Measurements from ENCODE around the gene FAM151A. TPM values are rescaled to one million over a fixed set of nuclear protein-coding genes. Genes with fewer than 3 reads are reported as not detected.
"Not testable (repeated sequence)": the region's sequence is repeated elsewhere in the genome, so short reads cannot be mapped to it uniquely, and the experiment has no call there.

The FAM151A gene
- total RNA-seq, 1 donor: not detected

DNA sequence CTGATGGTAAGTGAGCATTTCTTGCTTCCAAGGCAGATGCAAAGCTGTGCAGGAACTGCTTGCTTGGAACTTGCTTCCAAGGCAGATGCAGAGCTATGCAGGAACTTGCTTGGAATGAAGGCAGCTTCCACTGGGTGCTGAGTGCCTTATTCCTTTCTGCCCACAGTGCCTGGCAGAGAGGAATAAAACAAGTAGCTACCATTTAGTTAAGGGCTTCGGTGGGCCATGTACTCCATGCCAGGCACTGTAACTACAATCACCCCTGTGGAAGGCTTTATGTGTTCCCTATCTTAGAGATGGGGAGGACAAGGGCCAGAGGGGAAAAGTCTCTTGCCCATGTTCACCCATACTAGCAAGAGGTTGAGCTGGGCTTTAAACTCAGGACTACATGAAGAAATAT is 26.6 kb upstream of the FAM151A start:
- TF ChIP-seq, protein P1, sequence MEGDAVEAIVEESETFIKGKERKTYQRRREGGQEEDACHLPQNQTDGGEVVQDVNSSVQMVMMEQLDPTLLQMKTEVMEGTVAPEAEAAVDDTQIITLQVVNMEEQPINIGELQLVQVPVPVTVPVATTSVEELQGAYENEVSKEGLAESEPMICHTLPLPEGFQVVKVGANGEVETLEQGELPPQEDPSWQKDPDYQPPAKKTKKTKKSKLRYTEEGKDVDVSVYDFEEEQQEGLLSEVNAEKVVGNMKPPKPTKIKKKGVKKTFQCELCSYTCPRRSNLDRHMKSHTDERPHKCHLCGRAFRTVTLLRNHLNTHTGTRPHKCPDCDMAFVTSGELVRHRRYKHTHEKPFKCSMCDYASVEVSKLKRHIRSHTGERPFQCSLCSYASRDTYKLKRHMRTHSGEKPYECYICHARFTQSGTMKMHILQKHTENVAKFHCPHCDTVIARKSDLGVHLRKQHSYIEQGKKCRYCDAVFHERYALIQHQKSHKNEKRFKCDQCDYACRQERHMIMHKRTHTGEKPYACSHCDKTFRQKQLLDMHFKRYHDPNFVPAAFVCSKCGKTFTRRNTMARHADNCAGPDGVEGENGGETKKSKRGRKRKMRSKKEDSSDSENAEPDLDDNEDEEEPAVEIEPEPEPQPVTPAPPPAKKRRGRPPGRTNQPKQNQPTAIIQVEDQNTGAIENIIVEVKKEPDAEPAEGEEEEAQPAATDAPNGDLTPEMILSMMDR (IDR thresholded peaks at IDR 0.05; ENCODE audit: insufficient read depth, low read depth, low read length): no peak
- DNase-seq (ENCODE audit: low read depth): no peak
- H3K4me3 ChIP-seq (ENCODE audit: low read depth, low read length): no peak overlapping the region

DNA sequence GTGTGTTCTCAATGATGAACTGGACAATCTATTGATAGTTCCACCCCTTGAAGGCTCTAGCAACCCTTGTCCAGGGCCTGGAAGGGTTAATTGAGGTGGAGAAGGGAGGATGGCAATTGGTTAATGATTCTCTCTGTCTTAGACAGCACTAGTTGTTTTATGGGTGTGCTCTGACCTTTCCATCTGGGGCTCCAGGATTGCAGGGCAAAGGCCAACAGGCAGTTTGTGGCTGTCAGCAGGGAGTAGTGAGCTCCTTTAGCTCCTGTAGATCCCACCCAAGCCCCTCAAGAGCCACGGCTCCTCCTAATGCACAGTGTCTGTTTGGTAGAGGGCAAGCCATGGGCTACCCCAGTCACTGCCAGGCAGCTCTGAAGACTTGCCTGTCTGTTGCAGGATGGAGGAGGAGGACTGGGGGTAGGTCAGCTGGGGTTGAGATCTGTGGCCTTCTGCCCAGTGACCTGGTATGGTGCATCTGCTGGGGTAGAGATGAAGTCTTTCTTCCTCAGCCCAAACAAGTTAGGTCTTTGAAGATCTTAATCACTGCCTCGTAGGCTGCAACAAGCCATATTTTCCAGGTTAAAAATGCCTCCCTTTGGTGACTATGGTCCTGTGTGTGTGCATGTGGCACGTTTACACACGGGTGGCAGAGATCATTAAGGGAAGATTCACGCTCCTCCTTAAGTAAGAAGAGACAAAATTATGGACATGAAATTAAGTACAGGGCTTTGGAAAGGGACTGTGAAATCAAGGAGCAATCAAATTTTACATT is 26.0 kb upstream of the FAM151A start:
- DNase-seq (ENCODE audit: low read depth): no peak
- no peak overlapping the region for H3K4me3 ChIP-seq (ENCODE audit: low read depth, low read length)
- TF ChIP-seq, protein P1 (IDR thresholded peaks at IDR 0.05; ENCODE audit: insufficient read depth, low read depth, low read length): no peak

DNA sequence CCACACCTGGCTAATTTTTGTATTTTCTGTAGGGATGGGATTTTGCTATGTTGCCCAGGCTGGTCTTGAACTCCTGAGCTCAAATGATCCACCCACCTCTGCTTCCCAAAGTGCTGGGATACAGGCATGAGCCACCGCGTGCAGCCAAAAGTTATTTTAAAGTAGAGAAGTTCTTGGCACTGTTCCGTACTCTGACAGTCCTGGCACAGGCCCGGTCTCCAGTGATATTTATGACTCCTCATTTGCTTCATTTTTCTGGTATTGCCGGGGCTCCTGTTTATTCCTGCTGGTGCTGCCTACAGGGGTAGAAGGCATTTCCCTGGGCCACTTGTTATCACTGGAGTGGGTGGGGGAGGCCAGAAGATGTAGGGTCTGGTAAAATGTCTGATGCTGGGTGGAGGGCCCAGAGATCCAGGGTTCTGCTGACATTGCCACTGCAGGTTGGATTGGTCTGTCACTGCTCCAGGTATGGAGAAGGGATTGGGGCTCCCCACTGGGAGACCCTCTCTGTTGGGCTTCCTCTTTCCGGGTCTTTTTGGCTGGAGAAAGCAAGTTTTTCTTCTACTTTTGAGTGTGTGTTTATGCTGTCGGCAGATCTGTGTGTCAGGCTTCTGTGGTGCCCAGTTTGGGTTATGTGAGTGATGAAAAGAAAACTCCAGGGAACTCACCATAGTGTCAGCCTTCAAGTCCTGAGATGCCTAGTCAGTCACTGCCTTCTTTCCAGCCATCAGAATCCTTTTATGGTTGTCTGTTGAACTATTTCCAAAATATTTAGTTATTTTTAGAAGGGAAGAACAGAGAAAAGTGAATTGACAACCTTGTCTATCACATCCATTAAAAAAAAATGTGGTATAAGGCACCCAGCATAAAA is 22.7 kb upstream of the FAM151A start:
- TF ChIP-seq, protein P1 (IDR thresholded peaks at IDR 0.05; ENCODE audit: insufficient read depth, low read depth, low read length): no peak
- no peak for DNase-seq (ENCODE audit: low read depth)
- H3K4me3 ChIP-seq (ENCODE audit: low read depth, low read length): no peak overlapping the region

DNA sequence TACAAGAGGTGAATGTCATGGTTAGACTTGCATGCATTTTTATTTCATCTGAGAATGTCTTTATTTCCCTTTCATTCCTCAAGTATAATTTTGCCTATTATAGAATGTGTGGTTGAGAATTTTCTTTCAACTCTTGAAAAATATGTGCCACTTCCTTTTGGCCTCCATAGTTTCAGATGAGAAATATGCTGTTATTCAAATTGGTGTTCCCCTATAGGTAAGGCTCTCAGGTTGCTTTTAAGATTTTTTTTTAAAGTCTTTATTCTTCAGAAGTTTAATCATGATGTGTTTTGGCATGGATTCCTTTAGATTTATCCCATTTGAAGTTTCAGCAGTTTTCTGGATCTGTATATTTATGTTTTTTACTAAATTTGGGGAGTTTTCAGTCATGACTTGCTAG is 20.4 kb upstream of the FAM151A start:
- no peak for DNase-seq (ENCODE audit: low read depth)
- TF ChIP-seq, protein P1 (IDR thresholded peaks at IDR 0.05; ENCODE audit: insufficient read depth, low read depth, low read length): no peak
- H3K4me3 ChIP-seq (ENCODE audit: low read depth, low read length): no peak overlapping the region

DNA sequence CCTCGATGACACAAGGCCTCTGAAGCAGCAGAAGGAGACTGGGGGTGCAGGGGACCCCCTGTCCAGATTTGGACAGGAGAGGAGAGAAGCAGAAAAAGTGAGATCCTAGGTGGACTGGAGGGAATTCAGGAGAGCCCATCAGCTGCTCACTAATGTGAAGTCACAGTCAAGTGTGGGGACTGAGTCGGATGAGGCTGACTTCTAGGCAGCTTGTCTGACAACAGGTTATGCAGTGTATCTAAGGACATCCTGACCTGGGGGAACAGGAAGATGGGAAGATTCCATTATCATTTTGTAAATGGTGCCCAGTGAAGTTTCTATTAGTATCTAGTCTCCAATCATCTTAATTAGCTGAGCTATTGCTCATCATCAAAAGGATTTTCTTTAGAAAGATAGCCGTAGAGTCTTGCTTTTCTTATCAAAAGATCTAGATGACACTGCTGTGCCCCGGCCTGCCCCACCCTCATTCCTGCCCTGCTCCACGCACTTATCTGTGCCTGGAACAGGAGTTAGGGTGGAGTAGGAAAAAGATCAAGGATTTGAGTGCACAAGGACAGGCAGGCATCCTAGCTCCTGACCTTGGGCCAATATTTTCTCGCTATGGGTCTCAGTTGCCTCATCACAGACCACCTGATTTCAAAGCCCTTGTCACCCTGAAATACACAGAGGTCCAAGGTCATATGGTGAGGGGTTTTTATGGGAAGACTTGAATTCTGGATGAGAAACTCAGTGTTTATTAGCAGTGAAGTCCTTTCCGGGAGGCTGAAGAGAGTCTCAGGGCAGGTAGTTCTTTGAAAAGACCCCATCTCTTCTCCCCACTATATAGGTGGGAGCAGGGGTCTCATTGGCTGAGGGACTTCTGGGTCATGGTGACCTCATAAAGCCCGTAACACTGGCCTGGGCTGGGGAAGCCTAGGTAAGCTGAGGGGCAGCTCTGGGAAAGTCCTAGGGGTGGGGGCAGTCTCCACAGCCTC is 17.8 kb upstream of the FAM151A start, which contains the start of gene MROH7:
Gene MROH7, plus strand, starts transcription at position 924 of the 974 bp plus-strand sequence. CDS start 11,141 bp downstream, outside the sequence.
- TF ChIP-seq, protein P1 (IDR thresholded peaks at IDR 0.05; ENCODE audit: insufficient read depth, low read depth, low read length): no peak
- DNase-seq (ENCODE audit: low read depth): no peak
- no peak within 1 kb of the TSS for H3K4me3 ChIP-seq (ENCODE audit: low read depth, low read length)

DNA sequence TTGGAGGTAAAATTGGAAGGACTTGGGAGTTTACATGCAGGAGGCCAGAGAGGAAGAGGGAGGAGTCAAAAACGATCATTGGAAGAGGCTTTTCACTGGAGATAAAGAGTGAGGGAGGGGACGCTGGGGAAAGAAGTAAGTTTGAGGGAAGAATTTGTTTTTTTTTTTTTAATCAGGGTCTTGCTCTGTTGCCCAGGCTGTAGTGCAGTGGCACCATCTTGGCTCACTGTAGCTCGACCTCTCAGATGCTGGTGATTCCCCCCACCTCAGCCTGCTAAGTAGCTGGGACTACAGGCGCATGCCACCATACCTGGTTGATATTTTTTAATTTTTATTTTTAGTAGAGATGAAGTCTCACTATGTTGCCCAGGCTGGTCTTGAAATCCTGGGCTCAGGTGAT is 17.0 kb upstream of the FAM151A start:
- TF ChIP-seq, protein P1 (IDR thresholded peaks at IDR 0.05; ENCODE audit: insufficient read depth, low read depth, low read length): no peak
- no peak for DNase-seq (ENCODE audit: low read depth)
- no peak overlapping the region for H3K4me3 ChIP-seq (ENCODE audit: low read depth, low read length)

DNA sequence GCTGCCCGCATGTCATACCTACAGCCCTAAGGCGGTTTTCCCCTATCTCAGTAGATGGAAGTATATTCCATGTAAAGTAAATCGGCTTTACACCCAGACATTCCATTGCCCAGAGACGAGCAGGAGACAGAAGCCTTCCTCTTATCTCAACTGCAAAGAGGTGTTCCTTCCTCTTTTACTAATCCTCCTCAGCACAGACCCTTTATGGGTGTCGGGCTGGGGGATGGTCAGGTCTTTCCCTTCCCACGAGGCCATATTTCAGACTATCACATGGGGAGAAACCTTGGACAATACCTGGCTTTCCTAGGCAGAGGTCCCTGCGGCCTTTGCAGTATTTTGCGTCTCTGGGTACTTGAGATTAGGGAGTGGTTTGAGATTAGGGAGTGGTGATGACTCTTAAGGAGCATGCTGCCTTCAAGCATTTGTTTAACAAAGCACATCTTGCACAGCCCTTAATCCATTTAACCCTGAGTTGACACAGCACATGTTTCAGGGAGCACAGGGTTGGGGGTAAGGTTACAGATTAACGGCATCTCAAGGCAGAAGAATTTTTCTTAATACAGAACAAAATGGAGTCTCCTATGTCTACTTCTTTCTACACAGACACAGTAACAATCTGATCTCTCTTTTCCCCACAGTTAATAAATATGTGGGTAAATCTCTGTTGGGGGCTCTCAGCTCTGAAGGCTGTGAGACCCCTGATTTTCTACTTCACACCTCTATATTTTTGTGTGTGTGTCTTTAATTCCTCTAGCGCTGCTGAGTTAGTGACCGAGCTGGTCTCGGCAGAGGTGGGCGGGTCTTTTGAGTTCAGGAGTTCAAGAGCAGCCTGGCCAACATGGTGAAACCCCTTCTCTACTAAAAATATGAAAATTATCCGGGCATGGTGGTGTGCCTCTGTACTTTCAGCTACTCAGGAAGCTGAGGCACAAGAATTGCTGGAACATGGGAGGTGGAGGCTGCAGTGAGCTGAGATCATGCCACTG is 13.4 kb upstream of the FAM151A start:
- not testable (repeated sequence) for H3K4me3 ChIP-seq (ENCODE audit: low read depth, low read length); DNase-seq (ENCODE audit: low read depth)

DNA sequence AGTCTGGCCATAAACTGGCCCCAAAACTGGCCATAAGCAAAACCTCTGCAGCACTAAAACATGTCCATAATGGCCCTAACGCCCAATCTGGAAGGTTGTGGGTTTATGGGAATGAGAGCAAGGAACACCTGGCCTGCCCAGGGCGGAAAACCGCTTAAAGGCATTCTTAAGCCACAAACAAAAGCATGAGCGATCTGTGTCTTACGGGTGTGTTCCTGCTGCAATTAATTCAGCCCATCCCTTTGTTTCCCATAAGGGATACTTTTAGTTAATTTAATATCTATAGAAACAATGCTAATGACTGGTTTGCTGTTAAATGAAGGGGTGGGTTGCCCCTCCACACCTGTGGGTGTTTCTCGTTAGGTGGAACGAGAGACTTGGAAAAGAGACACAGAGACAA is 12.5 kb upstream of the FAM151A start:
- not testable (repeated sequence) for DNase-seq (ENCODE audit: low read depth)

More for the DNA sequence above, 12.5 kb upstream of the FAM151A start:
- not testable (repeated sequence) for H3K4me3 ChIP-seq (ENCODE audit: low read depth, low read length)
